ENCODE results near the gene QSOX1.

The QSOX1 gene

DNA sequence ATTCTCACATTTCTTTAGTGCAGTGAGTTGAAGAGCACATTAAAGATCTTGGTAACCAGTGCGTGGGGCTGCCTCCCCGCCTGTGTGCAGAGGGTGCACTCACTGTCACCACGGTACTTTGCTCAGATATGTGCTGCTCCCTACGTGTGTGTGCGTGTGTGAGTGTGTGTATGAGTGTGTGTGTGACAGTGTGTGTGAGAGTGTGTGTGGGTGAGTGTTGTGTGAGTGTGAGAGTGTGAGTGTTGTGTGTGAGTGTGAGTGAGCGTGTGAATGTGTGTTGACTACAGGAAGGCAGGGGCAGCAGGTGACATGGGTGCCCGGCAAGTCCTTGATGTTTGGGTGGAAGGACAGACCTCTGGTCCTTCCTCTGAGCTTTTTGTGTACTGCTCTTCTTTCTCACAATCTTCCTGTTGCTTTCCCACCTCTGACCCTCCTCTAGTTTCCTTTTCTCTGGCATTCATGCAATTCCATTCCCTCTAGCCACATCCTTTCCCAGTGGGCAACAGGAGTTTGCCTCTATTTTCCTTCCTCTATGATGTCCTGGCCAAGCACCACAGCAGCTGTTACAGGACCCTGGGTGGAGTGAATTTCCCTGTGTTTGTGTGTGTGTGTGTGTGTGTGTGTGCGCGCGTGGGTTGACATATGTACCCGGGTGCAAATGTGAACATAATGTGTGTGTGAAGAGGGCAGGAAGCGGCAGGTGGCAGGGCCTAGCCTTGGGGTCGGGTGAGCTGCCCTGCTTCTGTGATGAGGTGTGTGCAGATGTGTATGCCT is 95.2 kb downstream of the QSOX1 start:
- Histone ChIP-seq H3K36me3 (ENCODE audit: control insufficient read depth, low read length) (no peaks in the 10 kb centered on the region), H3K79me2 (ENCODE audit: control insufficient read depth, low read length) (no peaks in the 10 kb centered on the region), H4K20me1 (ENCODE audit: control insufficient read depth, insufficient read depth, low read depth, low read length) (0 out of 2 replicates have a peak, but pooled peaks cover 3% of the 10 kb centered on the region), H3K9me2 (replicated peaks; ENCODE audit: control insufficient read depth, low read length) (no peaks in the 10 kb centered on the region), H3K9me3 (ENCODE audit: control insufficient read depth, insufficient read depth, low read length) (no peaks in the 10 kb centered on the region), H3K27ac (ENCODE audit: low read depth, low read length) (no peak overlapping the region), H3F3A (ENCODE audit: control insufficient read depth, insufficient read depth) (no peaks in the 10 kb centered on the region), H3K4me2 (ENCODE audit: low read length) (no peak overlapping the region), H3K4me3 (ENCODE audit: low read length) (no peak overlapping the region), H3K4me1 (ENCODE audit: control insufficient read depth, low read length) (no peaks in the 10 kb centered on the region), H3K27me3 (ENCODE audit: control insufficient read depth, low read length) (no peaks in the 10 kb centered on the region)
- TF ChIP-seq EZH2phosphoT487 (IDR thresholded peaks at IDR 0.05; ENCODE audit: borderline replicate concordance, low read length): no peak
- TF ChIP-seq, protein P1, sequence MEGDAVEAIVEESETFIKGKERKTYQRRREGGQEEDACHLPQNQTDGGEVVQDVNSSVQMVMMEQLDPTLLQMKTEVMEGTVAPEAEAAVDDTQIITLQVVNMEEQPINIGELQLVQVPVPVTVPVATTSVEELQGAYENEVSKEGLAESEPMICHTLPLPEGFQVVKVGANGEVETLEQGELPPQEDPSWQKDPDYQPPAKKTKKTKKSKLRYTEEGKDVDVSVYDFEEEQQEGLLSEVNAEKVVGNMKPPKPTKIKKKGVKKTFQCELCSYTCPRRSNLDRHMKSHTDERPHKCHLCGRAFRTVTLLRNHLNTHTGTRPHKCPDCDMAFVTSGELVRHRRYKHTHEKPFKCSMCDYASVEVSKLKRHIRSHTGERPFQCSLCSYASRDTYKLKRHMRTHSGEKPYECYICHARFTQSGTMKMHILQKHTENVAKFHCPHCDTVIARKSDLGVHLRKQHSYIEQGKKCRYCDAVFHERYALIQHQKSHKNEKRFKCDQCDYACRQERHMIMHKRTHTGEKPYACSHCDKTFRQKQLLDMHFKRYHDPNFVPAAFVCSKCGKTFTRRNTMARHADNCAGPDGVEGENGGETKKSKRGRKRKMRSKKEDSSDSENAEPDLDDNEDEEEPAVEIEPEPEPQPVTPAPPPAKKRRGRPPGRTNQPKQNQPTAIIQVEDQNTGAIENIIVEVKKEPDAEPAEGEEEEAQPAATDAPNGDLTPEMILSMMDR (IDR thresholded peaks at IDR 0.05; ENCODE audit: low read depth, low read length, poor library complexity, severe bottlenecking): no peak

DNA sequence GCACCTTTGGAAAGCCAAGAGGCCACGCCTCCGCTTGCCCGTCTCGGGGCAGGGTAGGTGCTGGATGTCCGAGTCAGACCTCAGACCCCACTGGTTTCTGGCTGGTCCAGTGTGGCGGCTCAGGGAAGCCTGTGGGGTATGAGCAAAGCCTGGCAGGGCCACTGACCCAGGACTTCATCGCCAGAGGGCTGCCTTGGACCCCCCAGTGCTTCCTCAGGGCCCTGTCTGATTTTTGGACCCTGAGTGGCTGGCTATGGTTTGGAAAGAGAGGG is 95.8 kb downstream of the QSOX1 start:
- no peaks in the 10 kb centered on the region for H3K4me1 ChIP-seq (ENCODE audit: control insufficient read depth, low read length)

DNA sequence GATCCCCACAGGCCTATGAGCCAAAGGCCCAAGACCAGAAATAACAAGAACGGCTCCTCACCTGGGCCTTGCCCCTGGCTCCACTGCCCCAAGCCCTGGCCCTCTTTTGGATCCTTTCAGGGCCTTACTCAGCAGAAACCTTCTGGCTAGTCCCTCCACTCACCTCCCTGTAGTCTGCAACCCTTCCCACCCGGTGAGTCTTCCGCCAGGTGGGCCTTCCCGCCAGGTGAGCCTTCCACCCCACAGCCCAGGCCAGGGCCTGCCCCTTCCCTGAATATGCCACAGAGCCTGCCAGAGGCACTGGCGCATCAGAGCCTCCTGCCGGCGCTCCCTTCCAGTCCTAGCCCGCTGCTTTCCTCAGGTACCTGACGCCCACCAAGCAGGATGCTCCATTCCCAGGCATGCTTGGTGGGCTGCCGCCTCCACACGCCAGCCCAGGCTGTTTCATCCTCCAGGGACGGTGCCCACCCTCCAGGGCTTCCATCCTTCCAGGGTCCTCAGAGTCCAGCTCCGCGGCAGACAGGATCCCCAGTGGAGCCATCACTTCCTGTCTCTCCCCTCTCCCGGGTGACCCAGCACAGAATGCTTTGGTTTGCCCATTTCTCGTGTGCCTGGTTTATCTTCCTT is 96.3 kb downstream of the QSOX1 start:
- Histone ChIP-seq H3K4me1 (ENCODE audit: control insufficient read depth, low read length) (no peaks in the 10 kb centered on the region), H3K9me2 (replicated peaks; ENCODE audit: control insufficient read depth, low read length) (no peaks in the 10 kb centered on the region)

More for the DNA sequence above, 95.8 kb downstream of the QSOX1 start:
- H3K4me3 ChIP-seq (ENCODE audit: low read length): no peak overlapping the region
- H3K9me3 ChIP-seq (ENCODE audit: control insufficient read depth, insufficient read depth, low read length): no peaks in the 10 kb centered on the region
- no peak overlapping the region for H3K4me2 ChIP-seq (ENCODE audit: low read length)
- H3K79me2 ChIP-seq (ENCODE audit: control insufficient read depth, low read length): no peaks in the 10 kb centered on the region
- no peak for TF ChIP-seq EZH2phosphoT487 (IDR thresholded peaks at IDR 0.05; ENCODE audit: borderline replicate concordance, low read length)
- TF ChIP-seq, protein P1 (IDR thresholded peaks at IDR 0.05; ENCODE audit: low read depth, low read length, poor library complexity, severe bottlenecking): no peak
- H3K9me2 ChIP-seq (replicated peaks; ENCODE audit: control insufficient read depth, low read length): no peaks in the 10 kb centered on the region
- H3K36me3 ChIP-seq (ENCODE audit: control insufficient read depth, low read length): no peaks in the 10 kb centered on the region
- H3F3A ChIP-seq (ENCODE audit: control insufficient read depth, insufficient read depth): no peaks in the 10 kb centered on the region
- H3K27me3 ChIP-seq (ENCODE audit: control insufficient read depth, low read length): no peaks in the 10 kb centered on the region
- H4K20me1 ChIP-seq (ENCODE audit: control insufficient read depth, insufficient read depth, low read depth, low read length): 0 out of 2 replicates have a peak, but pooled peaks cover 3% of the 10 kb centered on the region
- no peak overlapping the region for H3K27ac ChIP-seq (ENCODE audit: low read depth, low read length)

More for the DNA sequence above, 96.3 kb downstream of the QSOX1 start:
- Histone ChIP-seq H3K79me2 (ENCODE audit: control insufficient read depth, low read length) (no peaks in the 10 kb centered on the region), H3K27ac (ENCODE audit: low read depth, low read length) (no peak overlapping the region), H3K4me3 (ENCODE audit: low read length) (no peak overlapping the region), H3K36me3 (ENCODE audit: control insufficient read depth, low read length) (no peaks in the 10 kb centered on the region), H4K20me1 (ENCODE audit: control insufficient read depth, insufficient read depth, low read depth, low read length) (0 out of 2 replicates have a peak, but pooled peaks cover 3% of the 10 kb centered on the region), H3F3A (ENCODE audit: control insufficient read depth, insufficient read depth) (no peaks in the 10 kb centered on the region), H3K27me3 (ENCODE audit: control insufficient read depth, low read length) (no peaks in the 10 kb centered on the region), H3K4me2 (ENCODE audit: low read length) (no peak overlapping the region), H3K9me3 (ENCODE audit: control insufficient read depth, insufficient read depth, low read length) (no peaks in the 10 kb centered on the region)
- TF ChIP-seq, protein P1 (IDR thresholded peaks at IDR 0.05; ENCODE audit: low read depth, low read length, poor library complexity, severe bottlenecking): no peak
- no peak for TF ChIP-seq EZH2phosphoT487 (IDR thresholded peaks at IDR 0.05; ENCODE audit: borderline replicate concordance, low read length)
